ENCODE results near the gene ARHGAP22.

Gene ARHGAP22

DNA sequence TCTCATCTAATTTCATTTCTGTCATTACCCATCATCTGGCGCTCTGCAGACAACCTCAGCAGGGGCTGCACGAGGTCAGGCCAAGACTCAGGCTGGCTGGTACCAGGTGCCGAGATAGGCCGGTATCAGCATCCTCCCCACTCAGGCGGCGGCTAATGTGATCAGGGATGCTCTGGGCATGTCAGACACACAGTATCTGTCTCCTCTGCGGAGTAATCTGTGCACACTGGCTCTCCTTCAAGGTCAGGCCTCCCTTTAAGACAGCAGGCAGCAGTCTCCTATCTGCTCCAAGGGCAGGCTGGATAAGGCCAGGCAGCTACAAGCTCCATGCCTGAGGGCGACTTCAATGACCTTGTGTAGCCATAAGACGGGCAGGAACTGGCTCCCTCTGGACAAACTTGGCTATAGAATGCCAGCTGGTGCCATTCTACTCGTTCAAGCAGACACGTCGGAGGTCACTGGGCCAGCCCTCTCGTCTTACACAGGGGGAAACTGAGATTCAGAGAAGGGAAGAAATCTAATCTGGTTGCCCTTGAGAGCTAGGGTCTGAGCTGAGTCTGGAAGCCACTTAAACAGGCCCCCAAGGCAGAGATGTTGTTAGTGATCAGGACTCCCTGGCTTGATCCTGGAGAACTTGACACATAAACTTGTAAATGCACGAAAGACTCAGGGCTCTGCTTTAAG, 59.3 kb downstream of the ARHGAP22 start:
- H3K4me1 Mint-ChIP-seq = no peaks in the 10 kb centered on the region
- H3K27ac Mint-ChIP-seq = peak overlapping the region; percentile 48
- peaks cover 3% of the 10 kb centered on the region for H3K27me3 Mint-ChIP-seq (ENCODE audit: low read depth, poor library complexity)
- peaks cover 3% of the 10 kb centered on the region for H3K9me3 Mint-ChIP-seq
- H3K4me3 Mint-ChIP-seq = no peak overlapping the region
- no peaks in the 10 kb centered on the region for H3K36me3 Mint-ChIP-seq (ENCODE audit: low read depth)
- TF ChIP-seq, protein P1, sequence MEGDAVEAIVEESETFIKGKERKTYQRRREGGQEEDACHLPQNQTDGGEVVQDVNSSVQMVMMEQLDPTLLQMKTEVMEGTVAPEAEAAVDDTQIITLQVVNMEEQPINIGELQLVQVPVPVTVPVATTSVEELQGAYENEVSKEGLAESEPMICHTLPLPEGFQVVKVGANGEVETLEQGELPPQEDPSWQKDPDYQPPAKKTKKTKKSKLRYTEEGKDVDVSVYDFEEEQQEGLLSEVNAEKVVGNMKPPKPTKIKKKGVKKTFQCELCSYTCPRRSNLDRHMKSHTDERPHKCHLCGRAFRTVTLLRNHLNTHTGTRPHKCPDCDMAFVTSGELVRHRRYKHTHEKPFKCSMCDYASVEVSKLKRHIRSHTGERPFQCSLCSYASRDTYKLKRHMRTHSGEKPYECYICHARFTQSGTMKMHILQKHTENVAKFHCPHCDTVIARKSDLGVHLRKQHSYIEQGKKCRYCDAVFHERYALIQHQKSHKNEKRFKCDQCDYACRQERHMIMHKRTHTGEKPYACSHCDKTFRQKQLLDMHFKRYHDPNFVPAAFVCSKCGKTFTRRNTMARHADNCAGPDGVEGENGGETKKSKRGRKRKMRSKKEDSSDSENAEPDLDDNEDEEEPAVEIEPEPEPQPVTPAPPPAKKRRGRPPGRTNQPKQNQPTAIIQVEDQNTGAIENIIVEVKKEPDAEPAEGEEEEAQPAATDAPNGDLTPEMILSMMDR (IDR thresholded peaks at IDR 0.05) = no peak
- no peak for DNase-seq

DNA sequence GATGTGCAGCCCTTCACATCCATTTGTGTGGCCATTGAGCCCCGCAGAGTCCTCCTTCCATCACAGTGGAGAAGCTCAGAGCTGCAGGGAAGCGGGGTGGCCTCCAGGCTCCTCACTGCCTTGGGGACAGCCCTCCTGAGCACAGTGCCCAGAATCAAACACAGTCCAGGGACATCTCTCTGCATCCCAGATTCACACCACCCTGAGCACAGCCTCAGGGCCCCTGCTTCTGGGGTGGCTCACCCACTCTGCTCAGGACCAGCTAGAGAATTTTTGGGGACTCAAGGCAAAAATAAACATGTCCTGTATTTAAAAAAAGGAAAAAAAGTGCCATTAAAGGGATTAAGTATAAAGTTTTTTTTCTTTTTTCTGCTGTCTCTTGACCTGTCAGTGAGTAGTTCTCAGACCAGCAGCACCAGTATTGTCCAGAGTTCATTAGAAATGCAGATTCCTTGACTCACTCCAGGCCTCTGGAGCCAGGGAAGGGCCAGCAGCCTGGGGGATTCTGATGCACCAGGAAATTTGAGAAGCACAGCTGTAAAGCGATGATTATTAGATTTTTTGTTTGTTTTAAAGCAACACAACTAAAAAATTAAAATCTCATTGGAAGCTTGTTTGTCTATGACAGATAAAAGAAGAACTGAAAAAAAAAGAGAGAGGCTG, 61.6 kb downstream of the ARHGAP22 start:
- Mint-ChIP-seq H3K4me3 (no peak overlapping the region), H3K36me3 (ENCODE audit: low read depth) (no peaks in the 10 kb centered on the region), H3K4me1 (no peaks in the 10 kb centered on the region), H3K9me3 (no peaks in the 10 kb centered on the region), H3K27me3 (ENCODE audit: low read depth, poor library complexity) (peaks cover 6% of the 10 kb centered on the region), H3K27ac (no peak overlapping the region)
- DNase-seq = no peak
- TF ChIP-seq, protein P1 (IDR thresholded peaks at IDR 0.05) = no peak

DNA sequence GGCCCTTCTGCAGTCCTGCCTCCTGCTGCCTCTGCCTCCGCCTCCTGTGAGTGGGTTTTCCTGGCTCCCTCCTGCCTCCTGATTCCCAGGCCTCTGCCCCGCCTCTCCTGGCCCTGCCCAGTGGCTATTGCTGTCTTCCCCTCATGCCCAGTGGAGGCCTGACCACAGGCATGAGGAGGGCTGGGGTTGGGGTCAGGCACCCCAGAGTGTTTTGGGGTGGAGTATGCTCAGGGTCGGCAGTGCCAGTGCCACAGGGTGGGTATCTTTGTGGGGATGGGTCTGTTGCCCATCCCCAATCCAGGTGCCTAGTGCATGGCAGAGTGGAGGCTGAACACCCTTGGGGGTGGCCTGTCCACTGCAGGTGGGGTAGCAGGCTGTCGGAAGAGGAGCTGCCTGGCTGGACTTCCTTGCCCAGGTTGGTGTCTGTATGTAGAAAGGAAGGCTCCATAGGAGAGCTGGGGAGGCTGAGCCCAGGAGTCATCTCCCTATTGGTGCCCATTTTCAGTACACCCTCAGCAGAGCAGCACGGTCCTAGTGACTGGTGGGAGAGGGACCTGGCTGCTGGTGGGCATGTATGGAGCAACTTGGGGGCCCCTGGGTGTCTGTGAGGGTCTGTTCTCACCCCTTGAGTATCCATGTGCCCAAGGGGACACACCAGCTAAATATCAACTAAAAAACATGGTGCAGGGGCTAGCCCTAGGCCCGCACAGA, 62.2 kb downstream of the ARHGAP22 start:
- H3K36me3 Mint-ChIP-seq (ENCODE audit: low read depth) = no peaks in the 10 kb centered on the region
- H3K9me3 Mint-ChIP-seq = peaks cover 3% of the 10 kb centered on the region
- TF ChIP-seq, protein P1 (IDR thresholded peaks at IDR 0.05) = no peak
- peaks cover 6% of the 10 kb centered on the region for H3K27me3 Mint-ChIP-seq (ENCODE audit: low read depth, poor library complexity)
- no peak overlapping the region for H3K4me3 Mint-ChIP-seq
- no peak overlapping the region for H3K27ac Mint-ChIP-seq
- no peak for DNase-seq
- no peaks in the 10 kb centered on the region for H3K4me1 Mint-ChIP-seq

DNA sequence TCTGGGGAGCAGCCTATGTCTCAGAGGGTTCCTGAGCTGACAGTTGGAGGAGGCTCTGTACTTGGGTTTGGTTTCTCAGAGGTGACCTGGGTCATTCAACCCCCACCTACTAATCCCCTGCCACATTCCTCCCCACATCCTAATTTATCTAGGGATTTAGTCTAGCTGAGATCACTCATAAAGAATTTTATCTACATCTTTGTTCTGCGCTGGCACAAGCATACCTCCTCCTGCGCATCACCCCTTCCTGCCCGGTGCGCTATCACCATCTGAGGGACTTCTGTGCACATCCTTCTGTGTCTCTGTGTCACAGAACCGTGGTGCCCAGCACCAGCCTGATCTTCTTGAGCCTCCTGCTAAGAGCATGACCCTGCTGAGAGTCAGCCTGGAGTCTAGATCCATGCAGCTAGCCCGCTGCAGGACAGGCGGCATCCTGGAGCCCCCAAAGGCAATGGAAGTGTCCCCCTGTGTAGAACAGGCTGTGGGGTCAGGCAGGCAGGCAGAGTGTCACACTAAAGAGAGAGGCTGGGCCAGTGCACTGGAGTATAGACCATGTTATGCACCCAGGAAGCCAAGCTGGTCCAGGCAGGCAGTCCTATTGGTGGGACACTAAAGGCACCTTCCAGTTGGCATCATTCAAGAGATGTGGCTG, 63.6 kb downstream of the ARHGAP22 start:
- Mint-ChIP-seq H3K27ac (peak overlapping the region; percentile 77), H3K9me3 (peaks cover 3% of the 10 kb centered on the region), H3K36me3 (ENCODE audit: low read depth) (no peaks in the 10 kb centered on the region), H3K27me3 (ENCODE audit: low read depth, poor library complexity) (peaks cover 6% of the 10 kb centered on the region), H3K4me3 (no peak overlapping the region), H3K4me1 (no peaks in the 10 kb centered on the region)
- DNase-seq = no peak
- TF ChIP-seq, protein P1 (IDR thresholded peaks at IDR 0.05) = no peak

DNA sequence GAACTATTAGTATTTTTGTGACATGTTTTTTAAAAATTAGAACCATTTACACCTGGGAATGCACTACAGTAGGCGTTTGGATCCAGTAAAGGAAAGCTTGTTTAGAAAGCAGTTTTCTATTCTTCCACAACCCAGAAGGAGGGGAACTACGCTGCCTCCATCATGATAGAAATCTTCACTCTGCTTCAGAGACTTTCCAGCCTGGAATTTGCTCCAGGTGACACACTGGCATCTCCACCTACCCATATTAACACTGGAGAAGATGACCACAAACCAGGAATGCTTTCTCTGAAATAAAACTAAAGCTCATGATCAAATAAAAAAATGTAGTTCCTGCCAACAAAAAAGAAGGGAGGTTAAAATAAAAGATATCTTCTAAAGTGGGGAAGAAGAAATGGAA, 66.3 kb downstream of the ARHGAP22 start:
- H3K4me1 Mint-ChIP-seq = no peaks in the 10 kb centered on the region
- H3K27ac Mint-ChIP-seq = no peak overlapping the region
- peaks cover 15% of the 10 kb centered on the region for H3K27me3 Mint-ChIP-seq (ENCODE audit: low read depth, poor library complexity)
- H3K4me3 Mint-ChIP-seq = no peak overlapping the region
- peaks cover 3% of the 10 kb centered on the region for H3K9me3 Mint-ChIP-seq
- no peak for DNase-seq
- TF ChIP-seq, protein P1 (IDR thresholded peaks at IDR 0.05) = no peak
- no peaks in the 10 kb centered on the region for H3K36me3 Mint-ChIP-seq (ENCODE audit: low read depth)
